ENCODE results near the gene AKIRIN2.

GRCh38 chr6:87699576-87699975 is 2.5 kb downstream of the AKIRIN2 start:
- TF ChIP-seq CTCF (CRISPR knock-in tag; IDR thresholded peaks at IDR 0.05), result no peak
- no peak for TF ChIP-seq YY1 (IDR thresholded peaks at IDR 0.05; ENCODE audit: insufficient read depth, insufficient replicate concordance, low read depth, low read length)
- TF ChIP-seq GRHL1 (CRISPR knock-in tag; conservative IDR thresholded peaks at IDR 0.05), result no peak
